HG02970 (cell line): Measurements from ENCODE around the gene ELMO1.

ENCODE experiments used
- ATAC-seq: cut with Tn5 transposase; IDR thresholded peaks from one replicate; pipeline ENCODE4 v1.9.1; 2021; ENCODE audit warnings: mild to moderate bottlenecking, moderate library complexity, moderate number of reproducible peaks; ENCODE audit not compliant: unreplicated experiment, low FRiP score

Gene ELMO1

DNA sequence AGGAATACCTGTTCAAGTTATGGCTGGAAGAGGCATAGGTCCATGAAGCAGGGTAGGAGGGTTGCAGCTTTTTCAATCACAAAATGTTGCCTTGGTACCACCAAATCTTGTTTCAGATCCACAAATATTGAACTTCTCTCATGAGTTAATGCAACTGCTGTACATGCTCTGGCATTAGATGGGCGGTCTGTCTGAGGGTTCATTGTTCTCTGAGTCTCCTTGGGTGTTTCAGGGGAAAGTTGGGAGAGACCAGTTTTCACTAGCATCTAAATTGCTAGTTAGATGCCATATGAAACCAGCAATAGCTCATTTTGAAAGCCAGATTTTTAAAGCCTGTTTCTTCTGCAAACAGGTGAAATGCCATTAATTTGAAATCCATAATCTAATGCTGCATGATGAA lies 27.8 kb upstream of the ELMO1 start:
- ATAC-seq = no peak

GRCh38 chr7:37475646-37476045 lies 27.0 kb upstream of the ELMO1 start:
- ATAC-seq = no peak

DNA sequence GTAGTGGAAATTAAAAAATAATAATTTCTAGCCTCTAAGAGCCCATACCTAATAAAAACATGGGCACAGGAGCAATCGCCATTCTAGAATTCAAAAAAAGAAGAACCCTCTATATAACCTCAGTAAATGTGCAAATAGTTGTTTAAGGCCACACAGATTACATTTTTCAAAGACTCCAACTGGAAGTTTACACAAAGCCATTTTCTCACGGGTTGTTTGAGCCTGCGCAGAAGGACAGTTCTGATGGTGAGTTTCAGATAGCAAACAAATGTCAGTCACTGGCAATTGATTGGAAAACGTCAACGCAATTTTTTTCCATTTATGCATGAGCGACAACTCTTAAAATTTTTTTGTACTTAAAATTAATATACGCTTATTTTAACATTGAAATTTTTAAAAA lies 23.0 kb upstream of the ELMO1 start:
- no peak for ATAC-seq

DNA sequence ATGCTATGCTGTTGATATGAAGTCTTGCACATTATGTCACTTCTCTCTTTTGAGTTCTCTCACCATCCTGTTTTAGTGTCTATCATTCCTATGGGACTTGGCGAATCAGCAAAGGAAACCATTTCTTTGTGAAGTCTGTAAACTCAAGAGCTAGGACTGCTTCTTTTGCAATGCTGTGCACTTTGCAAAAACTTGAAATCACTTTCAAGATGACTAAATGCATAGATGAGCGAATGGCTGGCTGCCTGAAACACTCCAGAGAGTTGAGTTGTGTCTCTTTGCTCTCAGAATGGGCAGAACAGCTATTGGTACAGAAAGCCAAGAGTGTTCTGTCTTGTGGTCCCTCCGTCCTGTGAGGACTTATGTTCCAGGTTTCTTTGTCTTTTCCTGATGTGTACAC lies 18.3 kb upstream of the ELMO1 start:
- no peak for ATAC-seq

GRCh38 chr7:37462138-37462537 lies 13.5 kb upstream of the ELMO1 start:
- no peak for ATAC-seq

GRCh38 chr7:37455081-37455480 lies 6.4 kb upstream of the ELMO1 start:
- ATAC-seq = no peak

DNA sequence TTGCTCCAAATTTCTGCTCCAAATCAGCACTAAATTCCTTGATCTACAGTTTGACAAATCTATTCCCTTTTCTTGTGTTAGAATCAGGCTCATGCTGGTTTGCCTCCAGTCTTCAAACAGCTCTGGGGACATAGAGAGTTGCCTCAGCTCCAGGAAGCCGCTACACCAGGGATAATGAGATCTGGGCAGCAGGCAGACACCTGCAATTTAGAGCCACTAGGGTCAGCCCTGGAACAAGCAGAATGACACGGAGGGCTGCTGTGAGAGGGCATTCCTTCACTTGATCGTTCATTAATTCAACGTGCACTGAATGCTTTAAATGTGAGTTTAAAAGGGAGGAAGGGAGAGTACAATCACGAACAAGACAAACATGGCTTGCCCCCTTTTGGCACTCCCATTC lies 3.7 kb upstream of the ELMO1 start:
- ATAC-seq = no peak

GRCh38 chr7:37450035-37450434 lies 1.4 kb upstream of the ELMO1 start:
- ATAC-seq = no peak

GRCh38 chr7:37449621-37450020 lies 957 bp upstream of the ELMO1 start:
- no peak for ATAC-seq

DNA sequence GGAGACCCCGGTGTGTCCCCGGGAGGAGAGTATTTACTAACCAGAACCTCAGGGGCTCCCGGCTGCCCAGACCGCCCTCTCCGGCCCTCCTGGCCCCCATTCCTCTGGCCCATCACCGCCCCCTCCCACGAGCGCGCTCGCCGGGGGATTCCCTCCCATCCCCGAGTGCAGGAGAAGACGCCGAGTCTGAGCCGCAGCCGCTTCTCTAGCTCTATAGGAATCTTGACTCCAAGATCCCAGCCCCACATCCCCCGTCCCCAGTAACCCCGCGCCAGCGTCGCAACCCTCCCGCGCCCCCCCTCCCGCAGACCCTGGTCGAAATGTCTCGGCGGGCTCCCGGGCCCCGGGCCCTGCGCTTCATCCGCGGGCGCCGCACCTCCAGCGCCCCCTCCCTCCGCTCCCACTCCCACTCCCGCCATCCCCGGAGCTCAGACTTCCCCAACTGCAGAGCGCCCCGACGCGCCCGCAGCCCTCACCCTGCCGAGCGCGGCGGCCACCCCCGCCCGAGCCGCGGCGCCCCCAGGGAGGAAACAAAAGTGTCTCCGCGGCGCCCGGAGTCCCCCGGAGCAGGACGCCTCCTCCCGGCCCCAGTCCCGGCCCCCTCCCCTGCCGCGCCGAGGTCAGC lies 541 bp downstream of the ELMO1 start:
- ATAC-seq = peak; percentile 24

DNA sequence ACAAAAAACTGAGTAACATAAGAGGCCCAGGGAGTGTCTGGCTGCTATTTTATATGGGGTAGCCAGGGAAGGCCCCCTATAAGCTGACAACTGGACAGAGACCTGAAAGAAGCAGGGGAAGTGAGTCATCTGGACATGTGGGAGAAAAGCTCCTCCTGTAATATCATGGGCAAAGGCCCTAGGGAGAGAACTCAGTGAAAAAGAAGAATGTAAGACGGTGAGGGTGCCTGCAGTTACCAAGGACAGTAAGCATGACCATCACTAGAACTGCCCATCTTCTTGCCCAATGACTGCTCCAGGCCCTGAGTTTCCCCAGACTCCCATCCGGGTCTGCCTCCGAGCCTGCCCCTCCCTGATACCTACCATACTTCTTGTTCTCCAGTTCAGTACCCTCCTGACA lies 2.3 kb downstream of the ELMO1 start:
- no peak for ATAC-seq

DNA sequence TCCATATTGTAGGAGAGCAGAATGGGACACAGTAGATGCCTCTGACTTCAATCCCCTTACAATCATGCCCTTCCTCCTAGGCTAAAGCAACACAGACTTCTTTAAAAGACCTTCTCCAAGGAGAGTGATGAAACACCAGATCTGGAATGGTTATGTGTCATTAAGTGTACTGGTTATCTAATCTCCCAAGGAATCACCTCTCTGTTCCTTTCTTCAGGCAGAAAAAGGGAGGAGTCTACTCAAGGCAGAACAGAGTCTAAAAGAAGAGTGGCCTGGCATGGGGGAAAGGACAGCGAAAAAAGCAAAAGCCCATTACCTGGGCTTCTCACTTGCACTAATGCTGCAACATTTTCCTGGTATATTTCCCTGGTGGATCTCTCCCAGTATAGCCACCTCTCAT lies 2.9 kb downstream of the ELMO1 start:
- ATAC-seq = no peak

DNA sequence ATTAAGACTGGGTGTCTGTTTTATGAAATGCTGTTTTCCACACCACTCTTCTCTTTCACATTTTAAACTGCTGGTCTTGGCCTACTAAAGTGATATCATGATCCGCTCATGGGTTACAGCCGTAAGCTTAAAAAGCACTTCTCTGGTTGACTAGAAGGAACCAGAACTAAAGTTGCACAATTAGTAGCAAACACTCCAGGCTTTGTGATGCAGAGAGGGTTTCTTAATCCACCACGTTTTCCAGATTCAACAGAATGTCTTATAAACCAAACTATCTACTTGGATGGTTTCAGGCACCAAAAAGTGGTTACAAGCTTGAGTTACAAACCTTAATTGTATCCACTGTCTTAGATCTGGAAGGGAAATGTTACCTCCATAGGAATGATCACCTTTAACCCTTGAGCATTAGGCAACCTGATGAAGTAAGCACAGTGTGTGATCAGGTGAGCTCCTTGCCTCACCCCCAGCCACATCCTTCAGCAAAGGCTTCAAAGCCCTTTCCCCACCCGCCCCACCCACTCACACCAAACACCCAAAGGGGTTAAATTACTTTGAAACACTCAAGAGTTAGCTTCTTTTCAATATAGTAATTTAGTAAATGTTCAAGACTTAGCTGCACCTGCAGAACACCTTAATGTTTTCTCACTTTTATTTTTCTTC lies 3.5 kb downstream of the ELMO1 start:
- no peak for ATAC-seq

GRCh38 chr7:37443627-37444026 lies 5.0 kb downstream of the ELMO1 start:
- ATAC-seq = no peak

DNA sequence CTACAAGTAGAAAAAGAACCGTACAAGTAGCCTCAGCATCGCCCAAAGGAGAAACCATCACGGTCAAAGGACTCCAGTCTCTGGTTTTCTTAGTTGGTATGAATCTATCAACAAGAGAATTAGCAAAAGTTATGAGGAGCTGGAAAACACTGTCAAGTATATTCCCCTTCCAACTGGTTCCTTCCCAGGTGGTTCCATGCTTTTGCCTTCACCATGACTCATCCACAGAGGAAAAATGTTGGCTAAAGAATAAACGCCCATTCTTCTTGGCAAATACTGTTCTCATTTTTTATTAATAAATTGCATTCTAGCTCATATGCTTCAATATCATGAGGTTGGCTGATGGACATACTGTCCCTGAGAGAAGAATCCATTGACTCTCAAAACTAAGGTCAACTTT lies 6.4 kb downstream of the ELMO1 start:
- ATAC-seq = no peak

GRCh38 chr7:37441816-37442215 lies 6.8 kb downstream of the ELMO1 start:
- no peak for ATAC-seq

GRCh38 chr7:37441386-37441760 lies 7.3 kb downstream of the ELMO1 start:
- ATAC-seq = no peak

DNA sequence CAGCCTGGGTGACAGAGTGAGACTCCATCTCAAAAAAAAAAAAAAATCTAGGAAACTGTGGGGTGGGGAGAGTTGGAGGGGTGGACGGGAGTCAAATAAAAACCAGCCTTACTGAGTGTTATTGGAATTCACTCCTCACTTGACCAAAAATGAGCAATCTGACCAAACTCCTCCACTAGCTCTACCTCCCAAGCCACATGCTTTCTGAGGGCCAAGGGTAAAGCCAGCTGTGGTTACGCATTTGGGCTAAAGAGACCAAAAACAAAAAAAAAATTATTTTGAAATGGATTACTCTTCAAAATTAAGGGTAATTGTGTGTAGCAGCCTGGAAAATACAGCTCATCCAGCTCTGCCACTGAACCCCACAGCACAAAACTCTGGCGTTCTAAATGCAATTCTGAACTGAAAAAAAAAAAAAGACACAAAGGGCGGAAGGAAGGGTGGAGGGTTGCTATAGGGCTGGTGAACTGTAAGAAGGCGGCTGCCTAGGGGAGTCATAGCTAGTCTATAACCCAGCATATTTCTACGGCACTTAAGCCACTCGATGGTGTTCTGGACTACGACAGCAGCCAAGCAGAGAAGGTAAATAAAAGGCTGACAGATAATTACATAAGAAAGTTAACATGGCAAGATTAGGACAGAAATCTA lies 7.8 kb downstream of the ELMO1 start:
- no peak for ATAC-seq

DNA sequence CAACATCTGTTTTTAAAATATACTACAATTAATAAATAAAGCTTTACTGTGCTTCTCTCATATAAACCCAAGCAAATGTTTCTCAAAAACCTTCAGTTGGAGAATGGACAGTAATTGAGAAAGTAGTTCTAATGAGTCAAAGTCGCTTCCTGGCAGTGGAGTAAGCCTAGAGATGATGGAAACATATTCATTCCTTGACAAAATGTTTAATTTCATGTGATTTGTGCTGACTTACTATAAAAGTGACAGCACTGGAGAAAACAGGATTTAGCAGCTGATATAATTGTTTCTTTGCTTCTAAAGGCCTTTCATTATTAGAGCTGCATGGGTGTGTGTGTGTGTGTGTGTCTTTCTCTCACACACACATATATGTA lies 9.0 kb downstream of the ELMO1 start:
- no peak for ATAC-seq

GRCh38 chr7:37438906-37439652 lies 9.6 kb downstream of the ELMO1 start:
- no peak for ATAC-seq

DNA sequence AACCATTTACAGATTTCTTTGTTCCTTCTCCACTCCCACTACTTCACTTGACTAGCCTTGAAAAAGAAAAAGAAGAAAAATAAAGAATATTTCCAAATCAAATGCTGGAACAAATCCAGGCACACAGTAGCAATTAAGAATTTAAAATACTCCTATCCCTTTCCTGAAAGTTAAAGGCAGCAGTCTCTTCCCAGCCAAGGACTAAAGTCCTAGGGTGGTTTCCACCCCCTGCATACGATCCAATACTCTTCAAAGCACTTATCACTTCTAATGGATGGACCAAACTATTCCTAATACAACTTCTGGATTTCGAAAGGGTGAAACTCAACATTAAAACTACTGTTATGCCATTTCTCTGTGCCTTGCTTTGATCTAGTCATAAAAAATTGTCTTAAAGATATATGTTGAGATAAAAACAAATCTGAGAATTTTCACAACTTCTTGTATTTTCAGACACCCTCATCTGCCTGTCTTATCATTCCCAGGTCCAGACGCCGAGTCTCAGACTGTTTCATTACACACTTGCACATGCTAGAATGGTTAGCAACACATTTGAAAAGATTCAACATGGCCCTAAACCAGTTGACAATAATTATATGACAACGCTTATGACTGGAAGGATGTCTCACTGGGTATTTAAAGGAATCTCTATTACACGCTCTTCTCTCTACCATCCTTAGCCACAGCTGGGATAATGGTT lies 13.4 kb downstream of the ELMO1 start:
- ATAC-seq = no peak
